HG02870 (cell line): ENCODE measurements around the gene TAX1BP1.
"Not testable (repeated sequence)": the region's sequence is repeated elsewhere in the genome, so short reads cannot be mapped to it uniquely, and the experiment has no call there.

Source experiments
- ATAC-seq: cut with Tn5 transposase; IDR thresholded peaks from one replicate; pipeline ENCODE4 v1.9.1; 2021; ENCODE audit warnings: mild to moderate bottlenecking, moderate library complexity; ENCODE audit not compliant: unreplicated experiment

The TAX1BP1 gene

DNA sequence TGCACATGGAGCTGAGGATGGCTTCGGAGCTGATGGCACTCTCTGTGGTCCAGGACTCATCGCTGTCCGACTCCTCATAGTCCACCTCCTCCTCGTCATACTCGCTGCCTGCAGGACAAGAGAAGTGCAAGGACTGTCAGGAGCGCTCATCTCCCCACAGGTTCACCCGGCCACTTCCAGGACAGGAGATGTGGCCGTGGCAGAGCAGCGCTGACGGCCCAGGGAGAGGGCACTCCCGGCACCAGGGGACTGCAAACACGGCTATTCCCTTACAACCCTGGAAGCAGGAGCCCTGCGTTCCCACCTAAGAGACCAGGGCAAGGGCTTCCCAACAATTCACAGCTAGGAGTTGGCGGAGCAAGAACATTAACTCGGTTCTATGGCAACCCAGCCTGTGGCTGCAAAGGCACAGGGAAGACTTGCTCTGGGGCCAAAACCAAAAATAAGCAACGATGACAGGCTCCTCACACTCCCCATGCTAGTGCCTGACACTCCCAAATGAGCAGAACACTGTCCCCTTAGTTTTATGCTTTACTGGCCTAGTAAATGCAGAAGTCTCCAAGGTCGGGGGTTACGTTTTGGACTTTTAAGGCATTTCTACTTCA is 100.9 kb downstream of the TAX1BP1 start:
- ATAC-seq, result no peak

- ATAC-seq, result no peak
Observed at GRCh38 chr7:27842094-27842692, 102.2 kb downstream of the TAX1BP1 start.

GRCh38 chr7:27842851-27843250 is 102.9 kb downstream of the TAX1BP1 start:
- no peak for ATAC-seq

- ATAC-seq, result no peak
Observed at GRCh38 chr7:27843584-27844305, 103.8 kb downstream of the TAX1BP1 start.

DNA sequence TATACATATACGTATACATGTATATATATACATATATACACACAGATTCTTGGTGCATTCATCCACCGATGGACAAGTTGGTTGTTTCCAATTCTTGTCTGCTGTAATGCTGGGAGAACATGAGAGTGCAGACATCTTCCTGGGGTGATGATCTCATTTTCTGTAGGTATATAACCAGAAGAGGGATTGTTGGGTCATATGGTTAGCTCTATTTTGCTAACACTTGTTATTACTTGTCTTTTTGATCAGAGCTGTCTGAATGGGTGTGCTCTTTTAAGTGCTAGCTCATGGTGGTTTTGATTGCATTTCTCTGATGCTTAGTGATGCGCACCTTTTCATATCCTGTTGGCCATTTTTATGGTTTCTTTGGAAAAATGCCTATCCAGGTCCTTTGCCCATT is 106.4 kb downstream of the TAX1BP1 start:
- no peak for ATAC-seq

DNA sequence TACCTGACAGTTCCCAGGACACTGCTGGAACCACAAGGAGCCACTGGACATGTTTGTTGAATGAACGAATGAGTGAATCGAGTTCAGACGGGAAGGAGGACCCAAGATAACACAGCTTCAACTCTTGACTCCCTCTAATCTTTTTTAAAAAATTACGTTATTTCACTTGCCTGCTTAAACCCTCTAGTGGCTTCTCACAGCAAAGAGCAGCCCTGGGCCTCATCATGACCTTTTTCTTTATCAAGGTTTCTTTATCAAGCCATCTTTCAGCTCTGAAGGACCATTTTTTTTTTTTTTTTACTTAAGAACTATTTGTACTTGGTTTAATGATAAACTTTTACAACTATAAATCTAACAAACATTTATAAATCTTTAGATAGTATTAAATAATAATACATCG is 110.6 kb downstream of the TAX1BP1 start:
- ATAC-seq, result no peak

DNA sequence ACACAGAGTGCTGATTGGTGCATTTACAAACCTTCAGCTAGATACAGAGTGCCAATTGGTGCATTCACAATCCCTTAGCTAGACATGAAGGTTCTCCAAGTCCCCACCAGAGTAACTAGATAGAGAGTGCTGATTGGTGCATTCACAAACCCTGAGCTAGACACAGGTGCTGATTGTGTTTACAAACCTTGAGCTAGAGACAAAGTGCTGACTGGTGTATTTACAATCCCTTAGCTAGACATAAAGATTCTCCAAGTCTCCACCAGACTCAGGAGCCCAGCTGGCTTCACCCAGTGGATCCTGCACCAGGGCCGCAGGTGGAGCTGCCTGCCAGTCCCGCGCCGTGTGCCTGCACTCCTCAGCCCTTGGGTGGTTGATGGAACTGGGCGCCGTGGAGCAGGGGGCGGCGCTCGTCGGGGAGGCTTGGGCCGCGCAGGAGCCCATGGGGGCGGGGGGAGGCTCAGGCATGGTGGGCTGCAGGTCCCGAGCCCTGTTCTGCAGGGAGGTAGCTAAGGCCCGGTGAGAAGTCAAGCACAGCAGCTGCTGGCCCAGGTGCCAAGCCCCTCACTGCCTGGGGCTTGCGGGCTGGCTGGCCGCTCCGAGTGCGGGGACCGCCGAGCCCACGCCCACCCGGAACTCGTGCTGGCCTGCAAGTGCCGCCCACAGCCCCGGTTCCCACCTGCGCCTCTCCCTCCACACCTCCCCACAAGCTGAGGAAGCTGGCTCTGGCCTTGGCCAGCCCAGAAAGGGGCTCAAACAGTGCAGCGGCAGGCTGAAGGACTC is 116.9 kb downstream of the TAX1BP1 start:
- not testable (repeated sequence) for ATAC-seq

DNA sequence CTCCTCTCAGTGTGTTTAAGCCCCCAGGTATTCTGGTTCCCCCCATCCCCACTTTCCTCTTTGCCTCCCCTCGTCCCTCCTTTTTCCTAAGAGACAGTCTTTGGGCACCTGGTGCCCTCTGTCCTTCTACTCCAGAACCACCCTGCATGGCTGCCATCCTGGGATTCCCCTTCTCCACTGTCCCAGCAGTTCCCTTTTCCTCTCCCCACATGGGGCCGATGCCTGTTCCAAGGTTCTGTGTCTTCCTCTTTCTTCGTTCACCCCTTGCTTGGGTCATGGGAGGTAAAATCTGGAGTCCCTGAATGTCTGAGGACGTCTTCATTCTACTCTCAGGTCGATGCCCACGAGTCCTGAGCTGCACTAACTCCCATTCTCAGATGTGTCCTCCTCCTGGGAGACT is 120.8 kb downstream of the TAX1BP1 start:
- no peak for ATAC-seq

DNA sequence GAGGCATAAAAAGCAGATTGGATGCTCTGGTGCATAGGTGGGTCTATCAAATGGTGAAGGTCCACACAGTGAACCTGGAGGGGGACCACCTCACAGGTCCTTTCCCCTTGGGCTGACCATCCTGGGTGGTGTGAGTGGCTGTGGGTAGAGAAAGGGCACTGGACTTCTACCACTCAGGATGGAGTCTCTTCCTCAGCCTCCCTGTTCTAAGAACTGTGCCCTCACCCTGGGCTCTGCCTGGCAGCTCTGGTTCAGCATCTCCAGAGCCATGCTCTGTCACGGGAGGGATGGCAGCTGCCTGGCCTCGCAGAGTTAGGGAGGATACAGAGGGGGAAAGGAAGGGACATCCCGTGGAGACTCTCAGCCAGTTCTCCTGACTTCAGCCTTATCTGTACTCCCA is 121.8 kb downstream of the TAX1BP1 start:
- no peak for ATAC-seq

- ATAC-seq, result no peak
Observed at GRCh38 chr7:27863880-27864279, 123.9 kb downstream of the TAX1BP1 start.

DNA sequence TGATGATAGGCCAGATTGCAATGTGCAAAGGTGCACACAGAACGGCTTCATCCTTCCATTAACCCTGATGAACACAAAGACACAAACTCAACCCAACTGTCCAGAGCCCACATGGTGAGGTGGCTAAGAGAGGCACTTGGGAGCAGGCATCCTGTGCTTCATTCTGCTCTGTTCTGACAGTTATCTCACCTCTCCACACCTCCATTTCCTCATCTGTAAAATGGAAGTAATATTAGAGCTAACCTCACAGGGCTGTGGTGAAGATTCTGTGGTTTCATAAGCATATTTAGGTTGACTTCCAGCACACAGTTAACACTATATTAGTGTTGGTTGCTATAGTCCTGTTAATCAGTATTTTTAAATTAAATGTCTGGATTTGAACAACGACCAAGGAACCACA is 126.3 kb downstream of the TAX1BP1 start:
- ATAC-seq, result no peak

DNA sequence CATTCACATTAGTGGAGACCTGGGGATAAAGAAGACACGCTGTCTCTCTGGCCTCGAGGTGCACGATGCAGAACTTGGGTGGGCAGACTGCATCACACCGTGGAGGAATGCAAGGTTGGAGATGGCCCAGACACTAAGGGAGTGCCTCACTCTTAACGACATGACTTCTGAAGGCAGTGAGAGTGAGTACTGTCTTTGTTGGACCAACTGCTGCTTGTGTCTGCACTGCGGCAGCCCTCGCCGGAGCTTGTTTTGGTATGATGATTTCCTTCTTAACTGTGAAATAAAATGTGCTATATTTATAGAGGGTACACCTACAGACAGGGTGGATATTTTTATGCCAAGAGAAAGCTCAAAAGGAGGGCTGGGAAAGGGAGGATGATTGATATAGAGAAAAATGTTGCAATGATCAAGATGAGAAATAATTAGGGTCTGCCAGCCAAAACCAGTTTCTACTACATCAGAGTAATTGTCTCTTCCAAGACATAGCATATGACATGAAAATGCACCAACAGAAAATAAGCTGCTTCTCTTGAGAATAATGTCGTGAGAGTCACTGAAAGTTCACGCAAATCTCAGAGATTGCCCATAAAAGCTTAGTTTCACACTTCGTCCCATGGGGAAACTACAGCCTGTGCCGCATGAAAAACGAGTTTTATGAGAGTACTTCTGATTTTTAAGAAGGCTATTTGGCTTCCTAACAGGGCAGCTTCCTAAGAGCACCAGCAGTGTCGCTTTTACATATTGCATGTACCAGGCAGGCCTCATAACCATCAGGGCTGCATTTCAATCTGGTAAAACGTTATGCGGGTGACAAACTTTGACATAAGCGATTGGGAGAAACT is 127.1 kb downstream of the TAX1BP1 start:
- ATAC-seq, result no peak

- ATAC-seq, result no peak
Observed at GRCh38 chr7:27868131-27868550, 128.2 kb downstream of the TAX1BP1 start.

DNA sequence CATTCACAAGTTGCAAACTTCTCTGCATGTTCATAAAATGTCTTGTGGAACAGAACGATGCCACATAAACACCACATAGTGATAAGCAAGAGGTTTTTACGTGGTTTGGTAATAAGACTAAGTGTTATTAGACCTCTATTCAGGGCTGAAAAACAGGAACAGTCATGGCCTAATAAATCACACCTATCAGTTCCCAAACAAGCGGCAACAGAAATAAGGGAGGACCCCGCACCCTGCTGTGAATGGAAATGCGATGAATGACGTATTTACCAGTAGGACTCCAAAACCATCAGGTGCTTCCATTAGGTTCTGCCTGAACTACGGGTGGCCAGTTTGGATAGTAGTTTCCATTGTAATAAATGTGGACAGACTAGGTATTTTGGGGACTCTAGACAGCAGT is 129.1 kb downstream of the TAX1BP1 start:
- ATAC-seq, result no peak

DNA sequence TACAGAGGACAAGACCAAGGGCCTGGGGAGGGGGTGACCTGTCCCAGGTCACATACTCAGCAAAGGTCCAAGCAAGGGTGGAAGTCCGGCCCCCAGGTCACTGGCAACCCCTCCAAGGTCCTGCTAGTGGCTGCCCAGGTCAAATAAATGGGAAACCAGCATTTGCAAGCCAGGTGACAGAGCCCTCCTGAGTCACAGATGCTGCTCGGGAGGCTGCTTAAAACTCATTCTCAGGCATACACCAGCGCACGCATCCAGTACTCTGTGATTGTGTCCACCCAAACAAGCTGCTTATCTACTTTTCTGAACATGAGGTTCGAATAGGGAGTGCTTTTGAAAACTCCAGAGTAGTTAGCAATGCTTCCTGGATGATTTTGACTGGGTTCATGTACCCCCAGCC is 130.6 kb downstream of the TAX1BP1 start:
- no peak for ATAC-seq

GRCh38 chr7:27871086-27871485 is 131.1 kb downstream of the TAX1BP1 start:
- no peak for ATAC-seq

GRCh38 chr7:27871866-27872265 is 131.9 kb downstream of the TAX1BP1 start:
- ATAC-seq, result no peak

- ATAC-seq, result no peak
Observed at GRCh38 chr7:27872356-27873275, 132.7 kb downstream of the TAX1BP1 start.
